Neural cell (in vitro differentiated cells): ENCODE results near the gene WIZ. TPM values are rescaled to one million over a fixed set of nuclear protein-coding genes. Genes with fewer than 3 reads are reported as not detected.

Source experiments
- H2AFZ ChIP-seq: fragments of 200-600, 300-800 bp; sonication (generic), shearing (Covaris generic); 2 replicates; pipeline ENCODE4 v1.6.0; 2014; ENCODE audit warnings: low read depth, mild to moderate bottlenecking, antibody characterized with exemption, low read length, moderate library complexity
- H3F3A ChIP-seq: fragments of 200-600 bp; shearing (Covaris generic); 2 replicates; pipeline ENCODE4 v1.6.1; 2016; ENCODE audit warnings: mild to moderate bottlenecking, moderate library complexity, mixed read lengths, antibody characterized with exemption, low read length; ENCODE audit not compliant: insufficient read depth, poor library complexity, severe bottlenecking
- H3K27ac ChIP-seq: fragments of 200-600, 300-800 bp; sonication (generic), shearing (Covaris generic); 2 replicates; pipeline ENCODE4 v1.5.1; 2014; ENCODE audit warnings: mild to moderate bottlenecking, low read length, moderate library complexity
- H3K27me3 ChIP-seq: fragments of 300-800, 200-600 bp; sonication (generic), shearing (Covaris generic); 2 replicates; pipeline ENCODE4 v1.6.0; 2014; ENCODE audit warnings: mild to moderate bottlenecking, low read depth, low read length, moderate library complexity; ENCODE audit not compliant: insufficient read depth
- H3K36me3 ChIP-seq: fragments of 300-800, 200-600 bp; sonication (generic), shearing (Covaris generic); 2 replicates; pipeline ENCODE4 v1.5.1; 2014; ENCODE audit warnings: mild to moderate bottlenecking, antibody characterized with exemption, low read length, moderate library complexity; ENCODE audit not compliant: insufficient read depth
- H3K4me2 ChIP-seq: fragments of 300-800, 200-600 bp; sonication (generic), shearing (Covaris generic); 2 replicates; pipeline ENCODE4 v1.6.0; 2014; ENCODE audit warnings: mild to moderate bottlenecking, low read length
- H3K4me3 ChIP-seq: fragments of 300-800, 200-600 bp; sonication (generic), shearing (Covaris generic); 2 replicates; pipeline ENCODE4 v1.5.1; 2014; ENCODE audit warnings: mild to moderate bottlenecking, low read length, moderate library complexity
- H3K79me2 ChIP-seq: fragments of 200-600 bp; shearing (Covaris generic); replicated peaks from 2 replicates; pipeline ENCODE4 v1.6.0; 2014; ENCODE audit warnings: mild to moderate bottlenecking, low read length, moderate library complexity; ENCODE audit not compliant: insufficient read depth
- H3K9ac ChIP-seq: fragments of 300-800, 200-600 bp; sonication (generic), shearing (Covaris generic); 2 replicates; pipeline ENCODE4 v1.6.1; 2016; ENCODE audit warnings: mild to moderate bottlenecking, low read length, mixed read lengths
- H3K9me2 ChIP-seq: fragments of 200-600 bp; shearing (Covaris generic); 2 replicates; pipeline ENCODE4 v1.6.1; 2016; ENCODE audit warnings: mild to moderate bottlenecking, low read length, mixed read lengths; ENCODE audit not compliant: insufficient read depth
- H3K9me3 ChIP-seq: fragments of 200-600, 300-800 bp; sonication (generic), shearing (Covaris generic); 2 replicates; pipeline ENCODE4 v1.6.1; 2016; ENCODE audit warnings: mild to moderate bottlenecking, mixed run types, low read length, moderate library complexity, mixed read lengths
- H4K20me1 ChIP-seq: fragments of 200-600 bp; shearing (Covaris generic); 2 replicates; pipeline ENCODE4 v1.6.1; 2016; ENCODE audit warnings: mild to moderate bottlenecking, mixed run types; ENCODE audit not compliant: insufficient read depth
- EP300 ChIP-seq: fragments of 450-650 bp; conservative IDR thresholded peaks from 2 replicates; pipeline ENCODE4 v1.6.1; 2014; ENCODE audit warnings: antibody characterized with exemption, mild to moderate bottlenecking, moderate library complexity; ENCODE audit not compliant: poor library complexity, severe bottlenecking
- POLR2AphosphoS5 ChIP-seq: IDR thresholded peaks from 2 replicates; pipeline ENCODE4 v1.6.1; 2012
- RAD21 ChIP-seq: fragments of 450-650 bp; conservative IDR thresholded peaks from 2 replicates; pipeline ENCODE4 v1.6.1; 2014; ENCODE audit warnings: antibody characterized with exemption, mild to moderate bottlenecking, moderate library complexity
- polyA plus RNA-seq: library from polyadenylated mRNA; depleted of rRNA; stranded (reverse); fragments of >200 nt; gene quantifications from 2 replicates; pipeline ENCODE4 v1.2.3, GENCODE V29; 2014
- TF ChIP-seq, protein P1 (sequence below): IDR thresholded peaks from 2 replicates; pipeline ENCODE4 v1.6.1; 2012; ENCODE audit warnings: borderline replicate concordance
- TF ChIP-seq, protein P2 (sequence below): fragments of 450-650 bp; IDR thresholded peaks from 2 replicates; pipeline ENCODE4 v1.5.1; 2014; ENCODE audit warnings: antibody characterized with exemption, mild to moderate bottlenecking, moderate library complexity; ENCODE audit not compliant: poor library complexity, severe bottlenecking

Gene WIZ
- polyA plus RNA-seq, 1 donor from 2014 or later: 13.0 TPM

DNA sequence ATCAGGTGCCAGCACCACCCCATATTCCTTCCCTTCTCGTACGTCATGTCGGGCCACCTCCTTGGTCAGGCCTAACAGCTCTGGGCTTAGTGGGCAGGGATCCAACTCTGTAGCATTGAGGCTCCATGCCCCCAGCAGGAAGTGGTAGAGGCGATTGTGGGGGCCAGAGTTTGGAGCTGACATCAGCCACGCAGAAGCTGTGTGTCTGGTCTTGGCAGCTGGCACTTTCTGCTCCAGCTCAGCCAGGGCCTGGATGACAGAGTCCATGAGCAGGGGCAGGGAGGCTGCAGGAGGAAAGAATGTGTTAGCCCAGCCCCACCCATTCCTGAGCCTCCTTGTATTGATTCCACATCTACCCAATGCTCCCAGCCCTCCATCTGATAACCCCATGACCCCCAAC lies 26.6 kb upstream of the WIZ start:
- H3K27me3 ChIP-seq: no peaks in the 10 kb centered on the region
- no peaks in the 10 kb centered on the region for H3K9me3 ChIP-seq
- no peaks in the 10 kb centered on the region for H3K9me2 ChIP-seq
- H3K9ac ChIP-seq: no peak overlapping the region
- no peaks in the 10 kb centered on the region for H4K20me1 ChIP-seq
- no peak for TF ChIP-seq EP300
- TF ChIP-seq, protein P1, sequence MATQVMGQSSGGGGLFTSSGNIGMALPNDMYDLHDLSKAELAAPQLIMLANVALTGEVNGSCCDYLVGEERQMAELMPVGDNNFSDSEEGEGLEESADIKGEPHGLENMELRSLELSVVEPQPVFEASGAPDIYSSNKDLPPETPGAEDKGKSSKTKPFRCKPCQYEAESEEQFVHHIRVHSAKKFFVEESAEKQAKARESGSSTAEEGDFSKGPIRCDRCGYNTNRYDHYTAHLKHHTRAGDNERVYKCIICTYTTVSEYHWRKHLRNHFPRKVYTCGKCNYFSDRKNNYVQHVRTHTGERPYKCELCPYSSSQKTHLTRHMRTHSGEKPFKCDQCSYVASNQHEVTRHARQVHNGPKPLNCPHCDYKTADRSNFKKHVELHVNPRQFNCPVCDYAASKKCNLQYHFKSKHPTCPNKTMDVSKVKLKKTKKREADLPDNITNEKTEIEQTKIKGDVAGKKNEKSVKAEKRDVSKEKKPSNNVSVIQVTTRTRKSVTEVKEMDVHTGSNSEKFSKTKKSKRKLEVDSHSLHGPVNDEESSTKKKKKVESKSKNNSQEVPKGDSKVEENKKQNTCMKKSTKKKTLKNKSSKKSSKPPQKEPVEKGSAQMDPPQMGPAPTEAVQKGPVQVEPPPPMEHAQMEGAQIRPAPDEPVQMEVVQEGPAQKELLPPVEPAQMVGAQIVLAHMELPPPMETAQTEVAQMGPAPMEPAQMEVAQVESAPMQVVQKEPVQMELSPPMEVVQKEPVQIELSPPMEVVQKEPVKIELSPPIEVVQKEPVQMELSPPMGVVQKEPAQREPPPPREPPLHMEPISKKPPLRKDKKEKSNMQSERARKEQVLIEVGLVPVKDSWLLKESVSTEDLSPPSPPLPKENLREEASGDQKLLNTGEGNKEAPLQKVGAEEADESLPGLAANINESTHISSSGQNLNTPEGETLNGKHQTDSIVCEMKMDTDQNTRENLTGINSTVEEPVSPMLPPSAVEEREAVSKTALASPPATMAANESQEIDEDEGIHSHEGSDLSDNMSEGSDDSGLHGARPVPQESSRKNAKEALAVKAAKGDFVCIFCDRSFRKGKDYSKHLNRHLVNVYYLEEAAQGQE: no peak
- TF ChIP-seq POLR2AphosphoS5: no peak
- no peak for TF ChIP-seq RAD21
- TF ChIP-seq, protein P2, sequence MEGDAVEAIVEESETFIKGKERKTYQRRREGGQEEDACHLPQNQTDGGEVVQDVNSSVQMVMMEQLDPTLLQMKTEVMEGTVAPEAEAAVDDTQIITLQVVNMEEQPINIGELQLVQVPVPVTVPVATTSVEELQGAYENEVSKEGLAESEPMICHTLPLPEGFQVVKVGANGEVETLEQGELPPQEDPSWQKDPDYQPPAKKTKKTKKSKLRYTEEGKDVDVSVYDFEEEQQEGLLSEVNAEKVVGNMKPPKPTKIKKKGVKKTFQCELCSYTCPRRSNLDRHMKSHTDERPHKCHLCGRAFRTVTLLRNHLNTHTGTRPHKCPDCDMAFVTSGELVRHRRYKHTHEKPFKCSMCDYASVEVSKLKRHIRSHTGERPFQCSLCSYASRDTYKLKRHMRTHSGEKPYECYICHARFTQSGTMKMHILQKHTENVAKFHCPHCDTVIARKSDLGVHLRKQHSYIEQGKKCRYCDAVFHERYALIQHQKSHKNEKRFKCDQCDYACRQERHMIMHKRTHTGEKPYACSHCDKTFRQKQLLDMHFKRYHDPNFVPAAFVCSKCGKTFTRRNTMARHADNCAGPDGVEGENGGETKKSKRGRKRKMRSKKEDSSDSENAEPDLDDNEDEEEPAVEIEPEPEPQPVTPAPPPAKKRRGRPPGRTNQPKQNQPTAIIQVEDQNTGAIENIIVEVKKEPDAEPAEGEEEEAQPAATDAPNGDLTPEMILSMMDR: no peak
- no peak overlapping the region for H2AFZ ChIP-seq
- no peak overlapping the region for H3K4me2 ChIP-seq
- H3K36me3 ChIP-seq: no peaks in the 10 kb centered on the region
- no peaks in the 10 kb centered on the region for H3F3A ChIP-seq
- no peak overlapping the region for H3K4me3 ChIP-seq
- no peaks in the 10 kb centered on the region for H3K79me2 ChIP-seq
- no peak overlapping the region for H3K27ac ChIP-seq

DNA sequence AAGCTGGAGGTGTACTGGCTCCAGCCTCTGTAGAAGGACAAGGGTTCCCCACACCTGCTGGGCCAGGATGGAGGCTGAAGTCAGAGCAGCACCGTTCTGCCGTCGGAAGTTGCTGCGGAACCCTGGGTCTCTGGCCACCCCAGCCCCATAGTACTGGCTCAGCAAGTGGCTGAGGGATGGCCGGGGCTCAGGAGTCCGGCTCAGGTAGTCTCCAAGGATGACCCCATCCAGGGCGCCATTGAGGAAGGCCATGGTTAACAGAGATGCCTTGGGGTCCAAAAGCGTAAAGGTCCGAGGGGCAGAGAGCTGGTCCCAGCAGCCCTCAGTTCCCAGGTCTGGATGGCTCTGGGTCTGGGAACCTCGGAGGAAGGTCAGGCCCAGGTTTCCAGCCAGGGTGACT lies 25.9 kb upstream of the WIZ start:
- no peak overlapping the region for H2AFZ ChIP-seq
- no peak overlapping the region for H3K4me2 ChIP-seq
- no peaks in the 10 kb centered on the region for H3K27me3 ChIP-seq
- H3K9ac ChIP-seq: no peak overlapping the region
- H3K36me3 ChIP-seq: no peaks in the 10 kb centered on the region
- no peaks in the 10 kb centered on the region for H3F3A ChIP-seq
- H3K9me3 ChIP-seq: no peaks in the 10 kb centered on the region
- H3K27ac ChIP-seq: no peak overlapping the region
- no peak overlapping the region for H3K4me3 ChIP-seq
- no peaks in the 10 kb centered on the region for H4K20me1 ChIP-seq
- H3K9me2 ChIP-seq: no peaks in the 10 kb centered on the region
- no peaks in the 10 kb centered on the region for H3K79me2 ChIP-seq
- TF ChIP-seq, protein P1: no peak
- TF ChIP-seq, protein P2: no peak
